Measurements from ENCODE around the gene DUSP22. TPM values are rescaled to one million over a fixed set of nuclear protein-coding genes. Genes with fewer than 3 reads are reported as not detected.

Gene DUSP22
- polyA plus RNA-seq, 2 of the 4 experiments (the other 2 are of a cell fraction): 6.2 to 11.3 TPM

DNA sequence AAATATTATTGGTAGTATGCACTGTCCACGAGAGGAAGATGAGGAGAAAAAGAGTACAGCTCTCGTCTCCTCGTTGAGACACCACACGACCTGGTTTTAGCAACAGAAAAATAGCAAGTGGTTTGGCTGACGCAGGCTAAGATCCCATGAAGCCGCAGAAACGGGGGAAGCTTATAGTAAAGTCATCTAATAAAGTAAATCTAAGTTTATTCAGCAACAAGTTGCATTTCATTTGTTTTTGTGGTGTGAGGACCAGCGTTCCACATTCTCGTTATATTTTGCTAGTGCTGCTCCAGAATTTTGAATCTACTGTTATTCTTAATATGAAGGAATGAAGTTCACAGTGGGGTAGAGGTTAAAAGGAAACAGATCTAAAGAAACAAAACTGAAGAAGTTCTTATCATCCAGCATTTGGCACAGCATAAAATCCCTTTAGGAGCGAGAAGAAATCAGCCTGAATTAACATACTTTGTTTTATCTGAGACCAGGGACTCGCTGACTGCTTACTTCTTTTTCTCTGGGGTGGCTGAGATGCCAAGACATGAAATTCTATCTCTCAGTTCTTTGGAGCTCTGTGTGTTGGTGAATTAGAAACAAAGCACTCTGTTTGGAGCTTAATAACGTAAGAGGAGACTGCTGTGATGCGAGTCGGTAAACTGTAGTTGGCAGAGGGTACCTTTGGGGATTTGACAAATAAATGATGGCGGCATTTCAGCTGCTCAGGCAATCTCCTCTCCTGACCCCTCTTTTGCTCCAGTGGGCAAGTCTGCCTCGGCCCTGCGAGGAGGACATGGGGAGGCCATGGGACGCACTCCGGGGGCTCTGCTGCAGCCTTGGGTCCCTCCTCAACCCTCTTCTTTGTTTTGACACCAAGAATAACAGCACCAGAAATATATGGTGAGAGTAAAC lies 74.4 kb downstream of the DUSP22 start:
- FAIRE-seq (no peak), ATAC-seq (no peak), DNase-seq (ENCODE audit: low read depth in 1 of 2, low spot score in 1 of 2) (no peak)
- H3K9me3 ChIP-seq: peaks cover 2% of the 10 kb centered on the region; the same call in 1 of the 3 replicates
- ChIA-PET POLR2A (no interaction called here), CTCF (no interaction called here)
- 36% methylated on average over 19 of the region's 19 CpGs for WGBS (ENCODE audit: missing lambda C conversion rate)
- no peak overlapping the region for H3K4me2 ChIP-seq
- H3K4me1 ChIP-seq: no peaks in the 10 kb centered on the region
- TF ChIP-seq HDAC2 (IDR thresholded peaks at IDR 0.05): no peak
- no peak for TF ChIP-seq TP53 (CRISPR knock-in tag; IDR thresholded peaks at IDR 0.05)
- no peak for TF ChIP-seq MAZ (IDR thresholded peaks at IDR 0.05; ENCODE audit: borderline replicate concordance, low read depth, low read length)
- no peak for TF ChIP-seq HOXB13 (CRISPR knock-in tag; IDR thresholded peaks at IDR 0.05; ENCODE audit: low read depth)
- TF ChIP-seq GATA3 (IDR thresholded peaks at IDR 0.05; ENCODE audit: borderline replicate concordance): no peak
- TF ChIP-seq MAFK (IDR thresholded peaks at IDR 0.05; ENCODE audit: partially characterized antibody): no peak
- no peak for TF ChIP-seq NR3C1 (IDR thresholded peaks at IDR 0.05)
- TF ChIP-seq ESRRA (IDR thresholded peaks at IDR 0.05; ENCODE audit: borderline replicate concordance, low read length): no peak
- H3K27ac ChIP-seq: no peak overlapping the region
- no peak overlapping the region for H3K4me3 ChIP-seq

DNA sequence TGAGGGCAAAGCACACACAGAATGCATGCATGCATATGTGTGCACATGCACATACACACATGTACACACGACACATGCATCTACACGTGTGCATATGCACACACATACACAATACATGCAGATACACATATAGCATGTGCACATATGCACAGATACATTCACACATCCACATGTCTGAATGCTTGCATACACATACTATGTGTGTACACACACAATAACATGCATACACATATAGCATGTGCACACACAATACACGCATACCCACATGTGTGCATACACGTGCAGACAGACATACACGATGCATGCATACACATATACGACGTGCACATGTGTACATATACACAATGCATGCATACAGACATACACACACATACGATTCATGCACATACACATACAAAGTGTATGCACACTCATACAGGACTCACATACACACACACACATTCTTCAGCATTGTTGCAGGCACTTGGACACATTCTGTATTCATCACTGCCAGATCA lies 75.1 kb downstream of the DUSP22 start:
- no peak for ATAC-seq
- ChIA-PET POLR2A (no interaction called here), CTCF (no interaction called here)

More for the DNA sequence above, 75.1 kb downstream of the DUSP22 start:
- DNase-seq (ENCODE audit: low read depth in 1 of 2, low spot score in 1 of 2): no peak
- H3K4me3 ChIP-seq: no peak overlapping the region
- WGBS (ENCODE audit: missing lambda C conversion rate): 31% methylated on average over 8 of the region's 8 CpGs
- TF ChIP-seq CHD2 (IDR thresholded peaks at IDR 0.05; ENCODE audit: low read length, partially characterized antibody): no peak
- TF ChIP-seq HOXB13 (CRISPR knock-in tag; IDR thresholded peaks at IDR 0.05; ENCODE audit: low read depth): no peak
- TF ChIP-seq JUNB (IDR thresholded peaks at IDR 0.05): no peak
- TF ChIP-seq ESRRA (IDR thresholded peaks at IDR 0.05; ENCODE audit: borderline replicate concordance, low read length): no peak
- no peak for TF ChIP-seq SMC3 (IDR thresholded peaks at IDR 0.05)
- no peak for TF ChIP-seq NPAS2 (CRISPR knock-in tag; IDR thresholded peaks at IDR 0.05; ENCODE audit: borderline replicate concordance)
- TF ChIP-seq NR3C1 (IDR thresholded peaks at IDR 0.05): no peak
- no peak for TF ChIP-seq POLR2AphosphoS2 (conservative IDR thresholded peaks at IDR 0.05; ENCODE audit: low read length)
- TF ChIP-seq, protein P1, sequence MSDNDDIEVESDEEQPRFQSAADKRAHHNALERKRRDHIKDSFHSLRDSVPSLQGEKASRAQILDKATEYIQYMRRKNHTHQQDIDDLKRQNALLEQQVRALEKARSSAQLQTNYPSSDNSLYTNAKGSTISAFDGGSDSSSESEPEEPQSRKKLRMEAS (IDR thresholded peaks at IDR 0.05): no peak
- TF ChIP-seq, protein P2, sequence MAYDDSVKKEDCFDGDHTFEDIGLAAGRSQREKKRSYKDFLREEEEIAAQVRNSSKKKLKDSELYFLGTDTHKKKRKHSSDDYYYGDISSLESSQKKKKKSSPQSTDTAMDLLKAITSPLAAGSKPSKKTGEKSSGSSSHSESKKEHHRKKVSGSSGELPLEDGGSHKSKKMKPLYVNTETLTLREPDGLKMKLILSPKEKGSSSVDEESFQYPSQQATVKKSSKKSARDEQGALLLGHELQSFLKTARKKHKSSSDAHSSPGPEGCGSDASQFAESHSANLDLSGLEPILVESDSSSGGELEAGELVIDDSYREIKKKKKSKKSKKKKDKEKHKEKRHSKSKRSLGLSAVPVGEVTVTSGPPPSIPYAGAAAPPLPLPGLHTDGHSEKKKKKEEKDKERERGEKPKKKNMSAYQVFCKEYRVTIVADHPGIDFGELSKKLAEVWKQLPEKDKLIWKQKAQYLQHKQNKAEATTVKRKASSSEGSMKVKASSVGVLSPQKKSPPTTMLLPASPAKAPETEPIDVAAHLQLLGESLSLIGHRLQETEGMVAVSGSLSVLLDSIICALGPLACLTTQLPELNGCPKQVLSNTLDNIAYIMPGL (CRISPR knock-in tag; IDR thresholded peaks at IDR 0.05; ENCODE audit: borderline replicate concordance): no peak
- no peak for TF ChIP-seq KDM1A (IDR thresholded peaks at IDR 0.05; ENCODE audit: low read depth)
- no peak for TF ChIP-seq RFX5 (IDR thresholded peaks at IDR 0.05)
- TF ChIP-seq, protein P3, sequence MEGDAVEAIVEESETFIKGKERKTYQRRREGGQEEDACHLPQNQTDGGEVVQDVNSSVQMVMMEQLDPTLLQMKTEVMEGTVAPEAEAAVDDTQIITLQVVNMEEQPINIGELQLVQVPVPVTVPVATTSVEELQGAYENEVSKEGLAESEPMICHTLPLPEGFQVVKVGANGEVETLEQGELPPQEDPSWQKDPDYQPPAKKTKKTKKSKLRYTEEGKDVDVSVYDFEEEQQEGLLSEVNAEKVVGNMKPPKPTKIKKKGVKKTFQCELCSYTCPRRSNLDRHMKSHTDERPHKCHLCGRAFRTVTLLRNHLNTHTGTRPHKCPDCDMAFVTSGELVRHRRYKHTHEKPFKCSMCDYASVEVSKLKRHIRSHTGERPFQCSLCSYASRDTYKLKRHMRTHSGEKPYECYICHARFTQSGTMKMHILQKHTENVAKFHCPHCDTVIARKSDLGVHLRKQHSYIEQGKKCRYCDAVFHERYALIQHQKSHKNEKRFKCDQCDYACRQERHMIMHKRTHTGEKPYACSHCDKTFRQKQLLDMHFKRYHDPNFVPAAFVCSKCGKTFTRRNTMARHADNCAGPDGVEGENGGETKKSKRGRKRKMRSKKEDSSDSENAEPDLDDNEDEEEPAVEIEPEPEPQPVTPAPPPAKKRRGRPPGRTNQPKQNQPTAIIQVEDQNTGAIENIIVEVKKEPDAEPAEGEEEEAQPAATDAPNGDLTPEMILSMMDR (IDR thresholded peaks at IDR 0.05): no peak
- TF ChIP-seq NFE2L2 (conservative IDR thresholded peaks at IDR 0.05; ENCODE audit: low read length): no peak
- no peak for TF ChIP-seq RNF2 (IDR thresholded peaks at IDR 0.05; ENCODE audit: borderline replicate concordance, low read depth)
- TF ChIP-seq EHMT2 (IDR thresholded peaks at IDR 0.05; ENCODE audit: low read depth): no peak
- TF ChIP-seq HDAC2 (IDR thresholded peaks at IDR 0.05): no peak
- TF ChIP-seq, protein P4, sequence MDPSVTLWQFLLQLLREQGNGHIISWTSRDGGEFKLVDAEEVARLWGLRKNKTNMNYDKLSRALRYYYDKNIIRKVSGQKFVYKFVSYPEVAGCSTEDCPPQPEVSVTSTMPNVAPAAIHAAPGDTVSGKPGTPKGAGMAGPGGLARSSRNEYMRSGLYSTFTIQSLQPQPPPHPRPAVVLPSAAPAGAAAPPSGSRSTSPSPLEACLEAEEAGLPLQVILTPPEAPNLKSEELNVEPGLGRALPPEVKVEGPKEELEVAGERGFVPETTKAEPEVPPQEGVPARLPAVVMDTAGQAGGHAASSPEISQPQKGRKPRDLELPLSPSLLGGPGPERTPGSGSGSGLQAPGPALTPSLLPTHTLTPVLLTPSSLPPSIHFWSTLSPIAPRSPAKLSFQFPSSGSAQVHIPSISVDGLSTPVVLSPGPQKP (IDR thresholded peaks at IDR 0.05; ENCODE audit: low read depth, low read length): no peak
- no peak for TF ChIP-seq ZSCAN20 (CRISPR knock-in tag; IDR thresholded peaks at IDR 0.05)
- no peak for TF ChIP-seq MAZ (IDR thresholded peaks at IDR 0.05; ENCODE audit: borderline replicate concordance, low read depth, low read length)
- no peak overlapping the region for H3K4me2 ChIP-seq
- no peak overlapping the region for H3K27ac ChIP-seq
- no peaks in the 10 kb centered on the region for H3K4me1 ChIP-seq
- H3K9me3 ChIP-seq: peaks cover 2% of the 10 kb centered on the region; the same call in 1 of the 3 replicates
- FAIRE-seq: no peak
